HEK293 (cell line): ENCODE data around the gene CHMP5.

Source experiments
- REPIN1 ChIP-seq: fragments of 450-650 bp; formaldehyde crosslinking; IDR thresholded peaks from 2 replicates; pipeline ENCODE4 v1.5.1; 2017; ENCODE audit warnings: missing biosample characterization, missing genetic modification characterization, low read depth
- SP2 ChIP-seq: fragments of 450-650 bp; formaldehyde crosslinking; IDR thresholded peaks from 2 replicates; pipeline ENCODE4 v1.5.1; 2016; ENCODE audit warnings: missing biosample characterization, missing genetic modification characterization
- ZNF561 ChIP-seq: fragments of 450-650 bp; IDR thresholded peaks from 2 replicates; pipeline ENCODE4 v1.5.1; 2018; ENCODE audit warnings: missing biosample characterization, missing genetic modification characterization, borderline replicate concordance
- TF ChIP-seq, protein P1 (sequence below): fragments of 450-650 bp; formaldehyde crosslinking; IDR thresholded peaks from 2 replicates; pipeline ENCODE4 v1.5.1; 2016; ENCODE audit warnings: missing biosample characterization, missing genetic modification characterization
- TF ChIP-seq, protein P2 (sequence below): fragments of 450-650 bp; formaldehyde crosslinking; IDR thresholded peaks from 2 replicates; pipeline ENCODE4 v1.5.1; 2016; ENCODE audit warnings: missing biosample characterization, missing genetic modification characterization
- TF ChIP-seq, protein P3 (sequence below): fragments of 450-650 bp; formaldehyde crosslinking; IDR thresholded peaks from 2 replicates; pipeline ENCODE4 v1.5.1; 2016; ENCODE audit warnings: missing biosample characterization, missing genetic modification characterization, low read depth
- TF ChIP-seq, protein P4 (sequence below): fragments of 450-650 bp; formaldehyde crosslinking; IDR thresholded peaks from 2 replicates; pipeline ENCODE4 v1.5.1; 2016; ENCODE audit warnings: missing biosample characterization, missing genetic modification characterization

DNA sequence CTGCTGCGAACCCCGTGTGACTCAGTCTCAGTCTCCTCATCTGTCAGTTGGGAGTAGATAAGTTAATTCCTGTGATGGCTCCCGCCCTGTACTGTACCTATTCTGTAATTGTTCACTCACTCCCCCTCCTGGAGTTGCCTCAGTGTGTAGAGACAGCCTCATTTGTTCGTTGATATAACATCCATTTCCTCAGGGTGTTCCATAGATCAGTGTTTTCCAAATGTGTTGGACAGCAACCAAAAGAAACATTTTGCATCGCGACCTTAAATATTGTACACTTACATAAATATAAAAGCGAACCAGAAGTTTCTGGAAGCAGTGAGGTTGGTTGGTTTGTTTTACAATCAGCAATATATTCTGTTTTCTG lies 26.2 kb downstream of the CHMP5 start:
- no peak for TF ChIP-seq REPIN1 (tag by site-specific recombination)
- TF ChIP-seq, protein P1, sequence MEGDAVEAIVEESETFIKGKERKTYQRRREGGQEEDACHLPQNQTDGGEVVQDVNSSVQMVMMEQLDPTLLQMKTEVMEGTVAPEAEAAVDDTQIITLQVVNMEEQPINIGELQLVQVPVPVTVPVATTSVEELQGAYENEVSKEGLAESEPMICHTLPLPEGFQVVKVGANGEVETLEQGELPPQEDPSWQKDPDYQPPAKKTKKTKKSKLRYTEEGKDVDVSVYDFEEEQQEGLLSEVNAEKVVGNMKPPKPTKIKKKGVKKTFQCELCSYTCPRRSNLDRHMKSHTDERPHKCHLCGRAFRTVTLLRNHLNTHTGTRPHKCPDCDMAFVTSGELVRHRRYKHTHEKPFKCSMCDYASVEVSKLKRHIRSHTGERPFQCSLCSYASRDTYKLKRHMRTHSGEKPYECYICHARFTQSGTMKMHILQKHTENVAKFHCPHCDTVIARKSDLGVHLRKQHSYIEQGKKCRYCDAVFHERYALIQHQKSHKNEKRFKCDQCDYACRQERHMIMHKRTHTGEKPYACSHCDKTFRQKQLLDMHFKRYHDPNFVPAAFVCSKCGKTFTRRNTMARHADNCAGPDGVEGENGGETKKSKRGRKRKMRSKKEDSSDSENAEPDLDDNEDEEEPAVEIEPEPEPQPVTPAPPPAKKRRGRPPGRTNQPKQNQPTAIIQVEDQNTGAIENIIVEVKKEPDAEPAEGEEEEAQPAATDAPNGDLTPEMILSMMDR (tag by site-specific recombination) = 0 out of 2 replicates have a peak, but pooled peaks have one; percentile 8
- TF ChIP-seq, protein P2, sequence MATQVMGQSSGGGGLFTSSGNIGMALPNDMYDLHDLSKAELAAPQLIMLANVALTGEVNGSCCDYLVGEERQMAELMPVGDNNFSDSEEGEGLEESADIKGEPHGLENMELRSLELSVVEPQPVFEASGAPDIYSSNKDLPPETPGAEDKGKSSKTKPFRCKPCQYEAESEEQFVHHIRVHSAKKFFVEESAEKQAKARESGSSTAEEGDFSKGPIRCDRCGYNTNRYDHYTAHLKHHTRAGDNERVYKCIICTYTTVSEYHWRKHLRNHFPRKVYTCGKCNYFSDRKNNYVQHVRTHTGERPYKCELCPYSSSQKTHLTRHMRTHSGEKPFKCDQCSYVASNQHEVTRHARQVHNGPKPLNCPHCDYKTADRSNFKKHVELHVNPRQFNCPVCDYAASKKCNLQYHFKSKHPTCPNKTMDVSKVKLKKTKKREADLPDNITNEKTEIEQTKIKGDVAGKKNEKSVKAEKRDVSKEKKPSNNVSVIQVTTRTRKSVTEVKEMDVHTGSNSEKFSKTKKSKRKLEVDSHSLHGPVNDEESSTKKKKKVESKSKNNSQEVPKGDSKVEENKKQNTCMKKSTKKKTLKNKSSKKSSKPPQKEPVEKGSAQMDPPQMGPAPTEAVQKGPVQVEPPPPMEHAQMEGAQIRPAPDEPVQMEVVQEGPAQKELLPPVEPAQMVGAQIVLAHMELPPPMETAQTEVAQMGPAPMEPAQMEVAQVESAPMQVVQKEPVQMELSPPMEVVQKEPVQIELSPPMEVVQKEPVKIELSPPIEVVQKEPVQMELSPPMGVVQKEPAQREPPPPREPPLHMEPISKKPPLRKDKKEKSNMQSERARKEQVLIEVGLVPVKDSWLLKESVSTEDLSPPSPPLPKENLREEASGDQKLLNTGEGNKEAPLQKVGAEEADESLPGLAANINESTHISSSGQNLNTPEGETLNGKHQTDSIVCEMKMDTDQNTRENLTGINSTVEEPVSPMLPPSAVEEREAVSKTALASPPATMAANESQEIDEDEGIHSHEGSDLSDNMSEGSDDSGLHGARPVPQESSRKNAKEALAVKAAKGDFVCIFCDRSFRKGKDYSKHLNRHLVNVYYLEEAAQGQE (tag by site-specific recombination) = peak; percentile 63
- TF ChIP-seq SP2 = no peak
- TF ChIP-seq, protein P3, sequence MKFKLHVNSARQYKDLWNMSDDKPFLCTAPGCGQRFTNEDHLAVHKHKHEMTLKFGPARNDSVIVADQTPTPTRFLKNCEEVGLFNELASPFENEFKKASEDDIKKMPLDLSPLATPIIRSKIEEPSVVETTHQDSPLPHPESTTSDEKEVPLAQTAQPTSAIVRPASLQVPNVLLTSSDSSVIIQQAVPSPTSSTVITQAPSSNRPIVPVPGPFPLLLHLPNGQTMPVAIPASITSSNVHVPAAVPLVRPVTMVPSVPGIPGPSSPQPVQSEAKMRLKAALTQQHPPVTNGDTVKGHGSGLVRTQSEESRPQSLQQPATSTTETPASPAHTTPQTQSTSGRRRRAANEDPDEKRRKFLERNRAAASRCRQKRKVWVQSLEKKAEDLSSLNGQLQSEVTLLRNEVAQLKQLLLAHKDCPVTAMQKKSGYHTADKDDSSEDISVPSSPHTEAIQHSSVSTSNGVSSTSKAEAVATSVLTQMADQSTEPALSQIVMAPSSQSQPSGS (tag by site-specific recombination) = no peak
- TF ChIP-seq, protein P4, sequence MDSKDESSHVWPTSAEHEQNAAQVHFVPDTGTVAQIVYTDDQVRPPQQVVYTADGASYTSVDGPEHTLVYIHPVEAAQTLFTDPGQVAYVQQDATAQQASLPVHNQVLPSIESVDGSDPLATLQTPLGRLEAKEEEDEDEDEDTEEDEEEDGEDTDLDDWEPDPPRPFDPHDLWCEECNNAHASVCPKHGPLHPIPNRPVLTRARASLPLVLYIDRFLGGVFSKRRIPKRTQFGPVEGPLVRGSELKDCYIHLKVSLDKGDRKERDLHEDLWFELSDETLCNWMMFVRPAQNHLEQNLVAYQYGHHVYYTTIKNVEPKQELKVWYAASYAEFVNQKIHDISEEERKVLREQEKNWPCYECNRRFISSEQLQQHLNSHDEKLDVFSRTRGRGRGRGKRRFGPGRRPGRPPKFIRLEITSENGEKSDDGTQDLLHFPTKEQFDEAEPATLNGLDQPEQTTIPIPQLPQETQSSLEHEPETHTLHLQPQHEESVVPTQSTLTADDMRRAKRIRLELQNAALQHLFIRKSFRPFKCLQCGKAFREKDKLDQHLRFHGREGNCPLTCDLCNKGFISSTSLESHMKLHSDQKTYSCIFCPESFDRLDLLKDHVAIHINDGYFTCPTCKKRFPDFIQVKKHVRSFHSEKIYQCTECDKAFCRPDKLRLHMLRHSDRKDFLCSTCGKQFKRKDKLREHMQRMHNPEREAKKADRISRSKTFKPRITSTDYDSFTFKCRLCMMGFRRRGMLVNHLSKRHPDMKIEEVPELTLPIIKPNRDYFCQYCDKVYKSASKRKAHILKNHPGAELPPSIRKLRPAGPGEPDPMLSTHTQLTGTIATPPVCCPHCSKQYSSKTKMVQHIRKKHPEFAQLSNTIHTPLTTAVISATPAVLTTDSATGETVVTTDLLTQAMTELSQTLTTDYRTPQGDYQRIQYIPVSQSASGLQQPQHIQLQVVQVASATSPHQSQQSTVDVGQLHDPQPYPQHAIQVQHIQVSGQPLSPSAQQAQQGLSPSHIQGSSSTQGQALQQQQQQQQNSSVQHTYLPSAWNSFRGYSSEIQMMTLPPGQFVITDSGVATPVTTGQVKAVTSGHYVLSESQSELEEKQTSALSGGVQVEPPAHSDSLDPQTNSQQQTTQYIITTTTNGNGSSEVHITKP (tag by site-specific recombination) = no peak
- no peak for TF ChIP-seq ZNF561
